Osteocyte (in vitro differentiated cells): Measurements from ENCODE around the gene ABCA9. TPM values are rescaled to one million over a fixed set of nuclear protein-coding genes. Genes with fewer than 3 reads are reported as not detected.

Experiments used
- DNase-seq: peaks from one replicate; pipeline ENCODE4 v3.0.0; 2021; ENCODE audit warnings: mixed read lengths; ENCODE audit not compliant: unreplicated experiment; ENCODE audit errors: extremely low spot score
- H3K27ac Mint-ChIP-seq: one replicate; pipeline ENCODE4 v1.8.0; 2021; ENCODE audit warnings: mild to moderate bottlenecking, mixed read lengths; ENCODE audit not compliant: unreplicated experiment
- H3K27me3 Mint-ChIP-seq: one replicate; pipeline ENCODE4 v1.8.0; 2021; ENCODE audit warnings: mixed read lengths; ENCODE audit not compliant: unreplicated experiment
- H3K36me3 Mint-ChIP-seq: one replicate; pipeline ENCODE4 v1.8.0; 2021; ENCODE audit warnings: mixed read lengths; ENCODE audit not compliant: unreplicated experiment
- H3K4me1 Mint-ChIP-seq: one replicate; pipeline ENCODE4 v1.8.0; 2021; ENCODE audit warnings: mixed read lengths; ENCODE audit not compliant: unreplicated experiment
- H3K4me3 Mint-ChIP-seq: one replicate; pipeline ENCODE4 v1.8.0; 2021; ENCODE audit warnings: mild to moderate bottlenecking, moderate library complexity, mixed read lengths; ENCODE audit not compliant: unreplicated experiment
- H3K9me3 Mint-ChIP-seq: one replicate; pipeline ENCODE4 v1.8.0; 2021; ENCODE audit warnings: mixed read lengths; ENCODE audit not compliant: unreplicated experiment
- CTCF ChIP-seq: fragments of 200-600 bp; sonication (generic); IDR thresholded peaks from 2 replicates; pipeline ENCODE4 v1.5.0; 2021; ENCODE audit warnings: antibody characterized with exemption, mild to moderate bottlenecking, moderate library complexity
- total RNA-seq: library from RNA; stranded (reverse); gene quantifications from 2 replicates; pipeline ENCODE4 v1.2.1, GENCODE V29; 2021

Gene ABCA9
- total RNA-seq, 1 donor from 2014 or later = 1.1 TPM

DNA sequence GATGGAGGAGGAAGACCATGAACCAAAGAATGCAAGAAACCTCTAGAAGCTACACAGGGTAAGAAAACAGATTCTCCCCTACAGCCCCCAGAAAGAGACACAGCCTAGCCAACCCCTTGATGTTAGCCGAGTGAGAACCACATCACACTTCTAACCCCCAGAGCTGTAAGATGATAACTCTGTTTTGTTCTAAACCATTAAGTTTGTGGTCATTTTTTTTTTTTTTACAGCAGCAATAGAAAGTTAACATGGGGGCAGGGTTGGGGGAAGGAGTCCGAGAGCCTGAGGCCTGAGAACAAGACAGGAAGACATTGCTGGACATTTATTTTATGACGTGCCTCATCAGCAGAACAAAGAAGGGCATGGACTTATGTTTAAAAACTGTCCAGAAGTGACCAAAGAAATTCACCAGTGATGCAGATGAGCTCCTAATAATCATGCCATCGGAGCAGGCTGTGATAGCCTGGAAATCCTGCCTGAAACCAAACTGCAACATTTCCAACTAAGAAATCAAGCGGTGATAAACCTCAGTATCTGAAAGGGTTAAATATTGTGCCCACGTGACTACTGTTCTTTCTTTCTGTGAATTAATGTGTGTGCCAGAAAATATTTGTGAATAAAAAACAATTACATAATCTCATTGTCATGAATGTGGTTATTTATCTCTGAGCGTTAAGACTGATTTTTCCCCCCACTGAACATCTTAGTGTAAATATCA, 1.1 kb downstream of the ABCA9 start:
- no peak for DNase-seq
- no peak overlapping the region for H3K4me3 Mint-ChIP-seq
- no peak for TF ChIP-seq CTCF
- H3K9me3 Mint-ChIP-seq = peaks cover 28% of the 10 kb centered on the region
- peaks cover 10% of the 10 kb centered on the region for H3K36me3 Mint-ChIP-seq
- no peaks in the 10 kb centered on the region for H3K27me3 Mint-ChIP-seq
- H3K4me1 Mint-ChIP-seq = peaks cover 36% of the 10 kb centered on the region
- peak overlapping the region; percentile 40 for H3K27ac Mint-ChIP-seq

DNA sequence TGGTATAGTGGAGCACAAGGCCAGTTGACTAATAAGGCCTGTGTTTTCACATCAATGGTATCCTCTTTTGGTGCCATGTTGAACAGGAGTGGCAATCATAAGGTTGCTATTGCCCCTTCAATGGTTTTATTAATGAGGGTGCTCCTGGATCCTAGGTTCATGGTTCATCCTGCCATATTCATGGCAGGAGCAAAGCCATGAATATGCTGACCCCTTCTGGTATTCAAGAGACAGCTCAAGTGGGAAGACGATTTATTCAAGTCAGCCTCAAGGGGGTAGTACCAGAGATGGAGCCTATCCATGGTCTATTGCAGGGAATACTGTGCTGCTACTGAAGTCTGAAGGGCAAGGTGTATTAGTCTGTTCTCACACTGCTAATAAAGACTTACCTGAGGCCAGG, 2.6 kb downstream of the ABCA9 start:
- H3K27me3 Mint-ChIP-seq = no peaks in the 10 kb centered on the region
- no peak overlapping the region for H3K4me3 Mint-ChIP-seq
- peaks cover 47% of the 10 kb centered on the region for H3K4me1 Mint-ChIP-seq
- H3K36me3 Mint-ChIP-seq = peaks cover 10% of the 10 kb centered on the region
- TF ChIP-seq CTCF = no peak
- no peak overlapping the region for H3K27ac Mint-ChIP-seq
- no peak for DNase-seq
- H3K9me3 Mint-ChIP-seq = peaks cover 35% of the 10 kb centered on the region

DNA sequence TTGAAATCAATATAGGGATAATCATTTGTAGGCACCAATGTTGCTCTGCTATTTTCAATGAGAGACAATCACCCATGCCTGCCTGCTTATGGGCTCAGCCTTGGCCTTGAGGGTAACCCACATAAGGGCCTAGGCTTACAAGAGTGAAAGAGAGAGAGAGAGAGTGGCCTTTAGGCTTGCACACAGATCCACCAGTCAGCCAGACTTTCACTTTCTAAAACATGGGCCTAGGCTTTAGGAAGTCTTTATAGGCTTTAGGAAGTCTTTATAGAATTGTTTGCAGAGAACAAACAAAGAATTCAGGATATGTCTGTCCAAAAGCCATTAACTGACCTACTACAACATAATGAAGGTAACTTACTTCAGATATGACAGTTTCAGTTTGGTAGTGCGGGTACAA, 3.4 kb downstream of the ABCA9 start:
- H3K27ac Mint-ChIP-seq = no peak overlapping the region
- H3K36me3 Mint-ChIP-seq = peaks cover 10% of the 10 kb centered on the region
- TF ChIP-seq CTCF = no peak
- H3K9me3 Mint-ChIP-seq = peaks cover 35% of the 10 kb centered on the region
- no peaks in the 10 kb centered on the region for H3K27me3 Mint-ChIP-seq
- H3K4me3 Mint-ChIP-seq = no peak overlapping the region
- DNase-seq = no peak
- peaks cover 47% of the 10 kb centered on the region for H3K4me1 Mint-ChIP-seq

GRCh38 chr17:69056179-69056823, 4.4 kb downstream of the ABCA9 start:
- no peak for DNase-seq
- peaks cover 40% of the 10 kb centered on the region for H3K9me3 Mint-ChIP-seq
- H3K36me3 Mint-ChIP-seq = peaks cover 10% of the 10 kb centered on the region
- no peak overlapping the region for H3K27ac Mint-ChIP-seq
- H3K27me3 Mint-ChIP-seq = no peaks in the 10 kb centered on the region
- no peak overlapping the region for H3K4me3 Mint-ChIP-seq
- no peak for TF ChIP-seq CTCF
- peaks cover 43% of the 10 kb centered on the region for H3K4me1 Mint-ChIP-seq

DNA sequence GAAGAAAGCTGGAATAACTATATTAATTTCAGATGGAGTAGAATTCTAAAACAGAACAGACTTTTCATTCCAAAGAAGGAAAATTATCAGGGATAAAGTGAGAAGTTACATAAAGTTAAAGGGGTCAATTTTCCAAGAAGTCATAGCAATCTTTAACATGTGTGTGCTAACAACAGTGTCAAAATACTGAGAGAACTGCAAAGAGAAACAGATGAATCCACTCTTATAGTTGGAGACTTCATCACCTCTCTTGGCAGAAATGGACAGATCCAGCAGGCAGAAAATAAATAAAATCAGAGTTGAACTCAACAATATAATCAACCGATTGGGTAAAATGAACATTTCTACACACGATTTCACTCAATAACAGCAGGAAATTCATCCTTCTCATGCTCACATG, 5.4 kb downstream of the ABCA9 start:
- Mint-ChIP-seq H3K4me3 (no peak overlapping the region), H3K27ac (no peak overlapping the region), H3K9me3 (peaks cover 40% of the 10 kb centered on the region), H3K27me3 (no peaks in the 10 kb centered on the region), H3K36me3 (peaks cover 10% of the 10 kb centered on the region), H3K4me1 (peaks cover 44% of the 10 kb centered on the region)
- no peak for DNase-seq
- no peak for TF ChIP-seq CTCF
